ENCODE measurements around the gene ZNF595. TPM values are rescaled to one million over a fixed set of nuclear protein-coding genes. Genes with fewer than 3 reads are reported as not detected.
"Not testable (repeated sequence)": the region's sequence is repeated elsewhere in the genome, so short reads cannot be mapped to it uniquely, and the experiment has no call there.

ZNF595 gene
- polyA plus RNA-seq, 4 donors: 16.6 to 28.5 (median 17.7) TPM

- DNase-seq (ENCODE audit: low read depth in 4 of 4, low spot score in 2 of 4): no peak
These were observed 18.7 kb downstream of the ZNF595 start for GRCh38 chr4:71830-72229.

- DNase-seq (ENCODE audit: low read depth in 4 of 4, low spot score in 2 of 4): no peak
These were observed 32.8 kb downstream of the ZNF595 start for GRCh38 chr4:85951-86350.

GRCh38 chr4:86559-87324 is 33.6 kb downstream of the ZNF595 start:
- not testable (repeated sequence) for DNase-seq (ENCODE audit: low read depth in 4 of 4, low spot score in 2 of 4)

GRCh38 chr4:98386-98785 is 45.3 kb downstream of the ZNF595 start:
- no peak for DNase-seq (ENCODE audit: low read depth in 4 of 4, low spot score in 2 of 4)

GRCh38 chr4:99863-100262 is 46.7 kb downstream of the ZNF595 start:
- DNase-seq (ENCODE audit: low read depth in 4 of 4, low spot score in 2 of 4): no peak

- no peak for DNase-seq (ENCODE audit: low read depth in 4 of 4, low spot score in 2 of 4)
These were observed 53.9 kb downstream of the ZNF595 start for GRCh38 chr4:107083-107443.

- peak in 1 of 4 donors; percentile 15 for DNase-seq (ENCODE audit: low read depth in 4 of 4, low spot score in 2 of 4)
These were observed 54.6 kb downstream of the ZNF595 start for GRCh38 chr4:107444-108429.

- no peak for DNase-seq (ENCODE audit: low read depth in 4 of 4, low spot score in 2 of 4)
These were observed 59.6 kb downstream of the ZNF595 start for GRCh38 chr4:112771-113170.

GRCh38 chr4:113732-114131 is 60.6 kb downstream of the ZNF595 start:
- no peak for DNase-seq (ENCODE audit: low read depth in 4 of 4, low spot score in 2 of 4)

GRCh38 chr4:114149-114548 is 61.0 kb downstream of the ZNF595 start:
- DNase-seq (ENCODE audit: low read depth in 4 of 4, low spot score in 2 of 4): no peak

- no peak for DNase-seq (ENCODE audit: low read depth in 4 of 4, low spot score in 2 of 4)
These were observed 63.4 kb downstream of the ZNF595 start for GRCh38 chr4:116499-116898.

GRCh38 chr4:120616-121015 is 67.5 kb downstream of the ZNF595 start:
- DNase-seq (ENCODE audit: low read depth in 4 of 4, low spot score in 2 of 4): no peak

- DNase-seq (ENCODE audit: low read depth in 4 of 4, low spot score in 2 of 4): no peak
These were observed 68.4 kb downstream of the ZNF595 start for GRCh38 chr4:121408-122084.

- not testable (repeated sequence) for DNase-seq (ENCODE audit: low read depth in 4 of 4, low spot score in 2 of 4)
These were observed 70.8 kb downstream of the ZNF595 start for GRCh38 chr4:123922-124274.

GRCh38 chr4:124275-125081 is 71.4 kb downstream of the ZNF595 start, which contains the start of gene ZNF718:
Gene ZNF718, plus strand, starts transcription at chr4:124501. Its CDS starts 170 bp downstream, at chr4:124671.
- DNase-seq (ENCODE audit: low read depth in 4 of 4, low spot score in 2 of 4): peak; percentile 88 to 97 (median 94)

- DNase-seq (ENCODE audit: low read depth in 4 of 4, low spot score in 2 of 4): peak in 3 of 4 donors; percentile 9 to 23 (median 18)
These were observed 72.1 kb downstream of the ZNF595 start for GRCh38 chr4:125091-125771.

- no peak for DNase-seq (ENCODE audit: low read depth in 4 of 4, low spot score in 2 of 4)
These were observed 72.7 kb downstream of the ZNF595 start for GRCh38 chr4:125833-126232.

GRCh38 chr4:132483-132882 is 79.4 kb downstream of the ZNF595 start:
- DNase-seq (ENCODE audit: low read depth in 4 of 4, low spot score in 2 of 4): no peak

Data from left renal cortex interstitium (tissue), 4 donors.